Endodermal cell (in vitro differentiated cells): ENCODE measurements around the gene NEK4. TPM values are rescaled to one million over a fixed set of nuclear protein-coding genes. Genes with fewer than 3 reads are reported as not detected.

Experiments
- DNase-seq: peaks from one replicate; pipeline ENCODE4 v3.0.0-alpha.2; 2017
- H3K27ac ChIP-seq: 2 replicates; pipeline ENCODE4 v1.5.1; 2013; ENCODE audit warnings: mild to moderate bottlenecking, low read depth, low read length, moderate library complexity
- H3K27me3 ChIP-seq: 2 replicates; pipeline ENCODE4 v1.6.1; 2013; ENCODE audit warnings: mild to moderate bottlenecking, low read length, moderate library complexity; ENCODE audit not compliant: insufficient read depth, control insufficient read depth, poor library complexity, severe bottlenecking
- H3K36me3 ChIP-seq: 2 replicates; pipeline ENCODE4 v1.7.0; 2013; ENCODE audit warnings: mild to moderate bottlenecking, low read length, moderate library complexity; ENCODE audit not compliant: control insufficient read depth, insufficient read depth
- H3K4me1 ChIP-seq: one replicate; pipeline ENCODE4 v1.7.0; 2013; ENCODE audit warnings: low read length; ENCODE audit not compliant: control insufficient read depth, insufficient read depth
- H3K4me3 ChIP-seq: 2 replicates; pipeline ENCODE4 v1.5.1; 2013; ENCODE audit warnings: mild to moderate bottlenecking, low read length, moderate library complexity
- H3K9ac ChIP-seq: 2 replicates; pipeline ENCODE4 v1.6.1; 2013; ENCODE audit warnings: mild to moderate bottlenecking, low read length, moderate library complexity; ENCODE audit not compliant: poor library complexity, severe bottlenecking; ENCODE audit errors: extremely low read depth
- H3K9me3 ChIP-seq: 2 replicates; pipeline ENCODE4 v1.6.1; 2013; ENCODE audit warnings: mild to moderate bottlenecking, low read length, moderate library complexity; ENCODE audit not compliant: control insufficient read depth
- H3K27ac Mint-ChIP-seq: 2 replicates; pipeline ENCODE4 v1.8.0; 2020; ENCODE audit warnings: mixed read lengths
- H3K27me3 Mint-ChIP-seq: 2 replicates; pipeline ENCODE4 v1.8.0; 2021; ENCODE audit warnings: mild to moderate bottlenecking, mixed read lengths; ENCODE audit not compliant: insufficient read depth
- H3K36me3 Mint-ChIP-seq: 2 replicates; pipeline ENCODE4 v1.8.0; 2020; ENCODE audit warnings: low read depth, mixed read lengths
- H3K4me1 Mint-ChIP-seq: 2 replicates; pipeline ENCODE4 v1.8.0; 2020; ENCODE audit warnings: mixed read lengths
- H3K4me3 Mint-ChIP-seq: 2 replicates; pipeline ENCODE4 v1.8.0; 2020; ENCODE audit warnings: mild to moderate bottlenecking, moderate library complexity, mixed read lengths
- H3K9me3 Mint-ChIP-seq: 2 replicates; pipeline ENCODE4 v1.8.0; 2020; ENCODE audit warnings: mild to moderate bottlenecking, mixed read lengths
- WGBS, 2 experiments: methylation state at CpG; one replicate each; pipeline versions ENCODE4 v1.1.5 to v1.1.7; 2013; ENCODE audit warnings: missing lambda C conversion rate in 2 of 2, mixed read lengths in 1 of 2; ENCODE audit not compliant: insufficient coverage in 1 of 2, insufficient read length in 1 of 2; 5-methylcytosine and 5-hydroxymethylcytosine counted together
- total RNA-seq, 2 donors: library from RNA; stranded (reverse); fragmentation: NEBNext Ultra II Directional in 1 of 2; extraction: Animal tissue kit (Norgen Biotek cat#: 25700) in 1 of 2; gene quantifications; 2 replicates in 1 of 2; 3 replicates in 1 of 2; pipeline ENCODE4 v1.2.1, GENCODE V29; 2021
- TF ChIP-seq, protein P1 (sequence below): fragments of 200-600 bp; sonication (generic); conservative IDR thresholded peaks from 2 replicates; pipeline ENCODE4 v1.5.0; 2021; ENCODE audit warnings: antibody characterized with exemption, mild to moderate bottlenecking

NEK4 gene
- total RNA-seq, 2 donors from 2014 or later: 44.2 to 49.5 TPM

DNA sequence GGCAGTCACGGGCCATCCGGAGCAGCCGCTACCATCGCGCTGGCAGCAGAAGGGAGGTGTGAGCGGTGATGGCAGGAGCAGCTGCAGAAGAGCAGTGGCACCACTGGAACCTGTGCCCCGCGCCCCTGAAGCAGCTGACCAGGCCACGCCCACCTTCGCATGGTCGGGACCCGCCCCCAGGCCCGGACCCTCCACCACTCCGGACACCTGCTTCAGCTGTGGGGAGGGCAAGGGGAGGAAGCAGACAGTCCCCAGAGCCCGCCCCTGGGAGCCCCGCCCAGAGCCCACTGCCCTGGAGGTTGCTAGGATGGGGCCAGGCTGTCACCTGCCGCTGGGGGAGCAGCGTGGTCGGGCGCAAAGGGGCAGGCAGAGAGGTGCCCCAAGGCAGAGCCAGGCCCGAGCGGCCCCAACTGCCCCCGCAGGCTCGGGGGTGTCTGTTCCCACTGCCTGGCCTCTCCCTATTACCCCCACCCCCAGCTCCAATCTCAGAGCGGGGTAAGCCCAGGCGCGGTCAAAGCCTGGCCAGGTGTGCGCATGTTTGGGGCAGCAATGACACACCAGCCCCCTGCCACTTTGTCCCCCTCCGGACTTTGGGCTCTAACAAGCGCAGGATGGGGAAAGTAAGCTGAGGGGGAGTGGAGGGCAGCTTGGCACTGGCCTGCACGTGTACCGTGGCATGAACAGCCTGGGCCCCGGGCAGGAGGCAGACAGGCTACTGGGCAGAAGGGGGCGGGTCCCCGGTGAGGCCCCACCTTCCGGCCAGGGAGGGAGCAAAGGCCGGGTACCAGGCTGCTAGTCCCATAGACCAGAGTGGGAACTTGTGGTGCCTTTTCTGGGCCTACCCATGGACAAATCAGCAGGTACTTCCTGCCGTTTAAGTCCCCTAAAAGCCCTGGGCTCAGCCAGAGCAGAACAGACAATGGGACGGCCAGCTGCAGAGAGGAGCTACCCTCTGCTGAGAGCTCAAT lies 56.1 kb downstream of the NEK4 start:
- H3K4me3 Mint-ChIP-seq: peak overlapping the region; percentile 47

DNA sequence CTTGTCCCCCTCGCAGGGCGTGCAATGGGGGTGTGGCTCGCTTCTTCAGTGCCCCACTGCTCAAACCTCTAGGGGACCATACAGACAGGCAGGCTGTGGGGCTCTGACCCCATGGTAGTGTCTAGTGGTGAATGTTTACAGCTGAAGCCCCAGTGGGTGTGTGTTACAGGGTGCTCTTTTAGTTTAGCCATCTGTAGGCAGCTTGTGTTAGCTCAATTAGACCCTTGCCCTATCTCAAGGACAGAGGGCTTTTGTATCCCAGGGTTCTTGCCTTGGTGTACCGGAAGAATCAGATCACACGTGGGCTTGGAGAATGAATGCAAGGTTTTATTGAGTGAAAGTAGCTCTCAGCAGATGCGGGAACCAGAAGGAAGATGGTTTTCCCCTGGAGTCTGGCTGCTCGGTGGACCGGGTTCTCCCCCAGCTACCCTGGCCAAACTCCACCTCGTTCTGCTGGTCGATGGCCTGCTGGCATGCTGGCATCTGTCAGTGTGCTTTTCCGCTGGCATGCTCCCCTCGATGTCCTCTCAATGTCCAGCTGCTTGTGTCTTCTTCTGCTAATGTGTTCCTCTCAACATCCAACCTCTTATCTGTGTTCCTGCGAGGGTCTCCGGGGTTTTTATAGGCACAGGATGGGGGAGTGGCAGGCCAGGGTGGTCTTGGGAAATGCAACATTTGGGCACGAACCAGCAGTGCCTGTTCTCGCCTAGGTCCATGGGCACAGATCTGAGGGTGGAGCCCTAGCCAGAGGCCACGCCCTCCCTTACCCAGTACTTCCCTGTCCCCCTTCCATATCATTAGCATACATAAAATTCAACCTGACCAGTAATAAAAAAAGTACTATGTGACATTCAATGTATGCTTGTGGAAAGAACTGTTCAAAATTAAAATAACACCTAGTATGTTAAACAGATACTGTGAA lies 58.2 kb downstream of the NEK4 start:
- Mint-ChIP-seq H3K4me3 (no peak overlapping the region), H3K27me3 (no peaks in the 10 kb centered on the region)
- peak; percentile 19 for DNase-seq

More for the DNA sequence above, 56.1 kb downstream of the NEK4 start:
- Mint-ChIP-seq H3K27me3 (no peaks in the 10 kb centered on the region), H3K36me3 (peaks cover 35% of the 10 kb centered on the region), H3K27ac (no peak overlapping the region), H3K4me1 (no peaks in the 10 kb centered on the region), H3K9me3 (peaks cover under 1% of the 10 kb centered on the region)
- Histone ChIP-seq H3K4me1 (no peaks in the 10 kb centered on the region), H3K27ac (no peak overlapping the region), H3K27me3 (no peaks in the 10 kb centered on the region), H3K36me3 (peaks cover 44% of the 10 kb centered on the region), H3K9me3 (peaks cover under 1% of the 10 kb centered on the region), H3K9ac (no peak overlapping the region), H3K4me3 (no peak overlapping the region)
- TF ChIP-seq, protein P1, sequence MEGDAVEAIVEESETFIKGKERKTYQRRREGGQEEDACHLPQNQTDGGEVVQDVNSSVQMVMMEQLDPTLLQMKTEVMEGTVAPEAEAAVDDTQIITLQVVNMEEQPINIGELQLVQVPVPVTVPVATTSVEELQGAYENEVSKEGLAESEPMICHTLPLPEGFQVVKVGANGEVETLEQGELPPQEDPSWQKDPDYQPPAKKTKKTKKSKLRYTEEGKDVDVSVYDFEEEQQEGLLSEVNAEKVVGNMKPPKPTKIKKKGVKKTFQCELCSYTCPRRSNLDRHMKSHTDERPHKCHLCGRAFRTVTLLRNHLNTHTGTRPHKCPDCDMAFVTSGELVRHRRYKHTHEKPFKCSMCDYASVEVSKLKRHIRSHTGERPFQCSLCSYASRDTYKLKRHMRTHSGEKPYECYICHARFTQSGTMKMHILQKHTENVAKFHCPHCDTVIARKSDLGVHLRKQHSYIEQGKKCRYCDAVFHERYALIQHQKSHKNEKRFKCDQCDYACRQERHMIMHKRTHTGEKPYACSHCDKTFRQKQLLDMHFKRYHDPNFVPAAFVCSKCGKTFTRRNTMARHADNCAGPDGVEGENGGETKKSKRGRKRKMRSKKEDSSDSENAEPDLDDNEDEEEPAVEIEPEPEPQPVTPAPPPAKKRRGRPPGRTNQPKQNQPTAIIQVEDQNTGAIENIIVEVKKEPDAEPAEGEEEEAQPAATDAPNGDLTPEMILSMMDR: peak; percentile 50
- peak; percentile 97 for DNase-seq
- 44 to 71% methylated on average over 12 to 39 of the region's 39 CpGs for WGBS, 2 experiments

DNA sequence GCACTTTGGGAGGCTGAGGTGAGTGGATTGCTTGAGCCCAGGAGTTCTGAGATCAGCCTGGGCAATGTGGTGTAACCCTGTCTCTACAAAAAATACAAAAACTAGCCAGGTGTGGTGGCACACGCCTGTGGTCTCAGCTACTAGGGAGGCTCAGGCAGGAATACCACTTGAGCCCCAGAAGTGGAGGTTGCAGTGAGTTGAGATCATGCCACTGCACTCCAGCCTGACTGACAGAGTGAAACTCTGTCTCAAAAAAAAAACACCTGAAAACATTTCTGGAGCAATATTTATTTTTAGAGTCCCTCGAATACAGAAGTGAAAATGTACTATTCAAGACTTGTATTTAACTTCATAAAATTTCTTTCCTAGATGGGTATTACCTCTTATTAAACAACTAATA lies 60.2 kb downstream of the NEK4 start:
- H3K9me3 Mint-ChIP-seq: no peaks in the 10 kb centered on the region
- no peak overlapping the region for H3K27ac Mint-ChIP-seq
- no peak overlapping the region for H3K4me3 ChIP-seq
- H3K9ac ChIP-seq: no peak overlapping the region
- H3K27me3 ChIP-seq: no peaks in the 10 kb centered on the region
- TF ChIP-seq, protein P1: no peak
- H3K9me3 ChIP-seq: no peaks in the 10 kb centered on the region
- no peak for DNase-seq
- H3K36me3 ChIP-seq: peaks cover 43% of the 10 kb centered on the region
- H3K4me1 ChIP-seq: no peaks in the 10 kb centered on the region
- H3K36me3 Mint-ChIP-seq: peaks cover 33% of the 10 kb centered on the region
- H3K27me3 Mint-ChIP-seq: no peaks in the 10 kb centered on the region
- H3K4me3 Mint-ChIP-seq: no peak overlapping the region
- H3K27ac ChIP-seq: no peak overlapping the region
- H3K4me1 Mint-ChIP-seq: no peaks in the 10 kb centered on the region
- 80 to 97% methylated on average over 1 to 2 of the region's 2 CpGs for WGBS, 2 experiments

More for the DNA sequence above, 58.2 kb downstream of the NEK4 start:
- 94 to 95% methylated on average over 7 to 17 of the region's 17 CpGs for WGBS, 2 experiments
- no peaks in the 10 kb centered on the region for H3K27me3 ChIP-seq
- TF ChIP-seq, protein P1: no peak
- no peak overlapping the region for H3K9ac ChIP-seq
- H3K36me3 Mint-ChIP-seq: peaks cover 35% of the 10 kb centered on the region
- H3K27ac ChIP-seq: no peak overlapping the region
- no peak overlapping the region for H3K27ac Mint-ChIP-seq
- no peak overlapping the region for H3K4me3 ChIP-seq
- H3K9me3 ChIP-seq: no peaks in the 10 kb centered on the region
- peaks cover 51% of the 10 kb centered on the region for H3K36me3 ChIP-seq
- H3K9me3 Mint-ChIP-seq: no peaks in the 10 kb centered on the region
- no peaks in the 10 kb centered on the region for H3K4me1 Mint-ChIP-seq
- H3K4me1 ChIP-seq: no peaks in the 10 kb centered on the region
